ENCODE measurements around the gene DISC1.

DISC1 gene

DNA sequence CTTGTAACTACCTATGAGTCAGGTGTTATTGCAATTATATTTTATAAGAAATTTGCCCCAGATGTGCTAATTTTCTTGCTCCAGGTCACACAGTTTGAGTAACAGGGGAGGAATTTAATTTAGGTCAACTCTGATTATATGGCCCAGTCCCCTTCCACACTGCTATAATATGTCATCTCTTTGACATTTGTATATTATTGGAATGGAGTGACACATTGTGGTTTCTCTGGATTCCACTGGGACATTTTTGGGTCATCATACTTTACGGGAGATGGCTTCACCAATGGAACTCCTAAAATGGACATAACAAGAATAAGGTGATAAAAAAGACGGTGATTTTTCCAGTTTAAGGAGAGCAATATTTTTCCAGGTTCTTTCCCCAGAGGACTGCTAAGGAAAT is 191.2 kb downstream of the DISC1 start:
- Mint-ChIP-seq H3K27me3 (ENCODE audit: low read depth) (no peaks in the 10 kb centered on the region), H3K4me3 (no peak overlapping the region), H3K27ac (no peak overlapping the region), H3K4me1 (peaks cover 6% of the 10 kb centered on the region), H3K9me3 (peaks cover 5% of the 10 kb centered on the region), H3K36me3 (ENCODE audit: low read depth) (peaks cover 12% of the 10 kb centered on the region)
- TF ChIP-seq, protein P1, sequence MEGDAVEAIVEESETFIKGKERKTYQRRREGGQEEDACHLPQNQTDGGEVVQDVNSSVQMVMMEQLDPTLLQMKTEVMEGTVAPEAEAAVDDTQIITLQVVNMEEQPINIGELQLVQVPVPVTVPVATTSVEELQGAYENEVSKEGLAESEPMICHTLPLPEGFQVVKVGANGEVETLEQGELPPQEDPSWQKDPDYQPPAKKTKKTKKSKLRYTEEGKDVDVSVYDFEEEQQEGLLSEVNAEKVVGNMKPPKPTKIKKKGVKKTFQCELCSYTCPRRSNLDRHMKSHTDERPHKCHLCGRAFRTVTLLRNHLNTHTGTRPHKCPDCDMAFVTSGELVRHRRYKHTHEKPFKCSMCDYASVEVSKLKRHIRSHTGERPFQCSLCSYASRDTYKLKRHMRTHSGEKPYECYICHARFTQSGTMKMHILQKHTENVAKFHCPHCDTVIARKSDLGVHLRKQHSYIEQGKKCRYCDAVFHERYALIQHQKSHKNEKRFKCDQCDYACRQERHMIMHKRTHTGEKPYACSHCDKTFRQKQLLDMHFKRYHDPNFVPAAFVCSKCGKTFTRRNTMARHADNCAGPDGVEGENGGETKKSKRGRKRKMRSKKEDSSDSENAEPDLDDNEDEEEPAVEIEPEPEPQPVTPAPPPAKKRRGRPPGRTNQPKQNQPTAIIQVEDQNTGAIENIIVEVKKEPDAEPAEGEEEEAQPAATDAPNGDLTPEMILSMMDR (IDR thresholded peaks at IDR 0.05; ENCODE audit: unreplicated experiment in 3 of 3), result no peak

DNA sequence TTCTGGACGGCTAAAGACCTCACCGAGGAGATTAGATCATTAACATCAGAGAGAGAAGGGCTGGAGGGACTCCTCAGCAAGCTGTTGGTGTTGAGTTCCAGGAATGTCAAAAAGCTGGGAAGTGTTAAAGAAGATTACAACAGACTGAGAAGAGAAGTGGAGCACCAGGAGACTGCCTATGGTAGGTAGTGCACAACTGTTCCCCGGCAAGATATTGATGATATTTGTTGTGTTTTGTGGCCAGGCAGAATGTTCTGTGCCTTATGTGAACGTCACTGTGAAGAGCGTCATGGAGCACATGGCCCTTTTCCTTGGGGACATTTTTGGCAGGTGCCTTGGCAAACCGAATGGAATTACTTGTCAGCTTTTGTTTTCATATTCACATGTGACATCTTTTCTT is 191.7 kb downstream of the DISC1 start:
- Mint-ChIP-seq H3K36me3 (ENCODE audit: low read depth) (peaks cover 12% of the 10 kb centered on the region), H3K4me1 (peaks cover 6% of the 10 kb centered on the region), H3K27ac (no peak overlapping the region), H3K4me3 (no peak overlapping the region), H3K27me3 (ENCODE audit: low read depth) (no peaks in the 10 kb centered on the region), H3K9me3 (peaks cover 5% of the 10 kb centered on the region)
- TF ChIP-seq, protein P1 (IDR thresholded peaks at IDR 0.05; ENCODE audit: unreplicated experiment in 3 of 3), result no peak

DNA sequence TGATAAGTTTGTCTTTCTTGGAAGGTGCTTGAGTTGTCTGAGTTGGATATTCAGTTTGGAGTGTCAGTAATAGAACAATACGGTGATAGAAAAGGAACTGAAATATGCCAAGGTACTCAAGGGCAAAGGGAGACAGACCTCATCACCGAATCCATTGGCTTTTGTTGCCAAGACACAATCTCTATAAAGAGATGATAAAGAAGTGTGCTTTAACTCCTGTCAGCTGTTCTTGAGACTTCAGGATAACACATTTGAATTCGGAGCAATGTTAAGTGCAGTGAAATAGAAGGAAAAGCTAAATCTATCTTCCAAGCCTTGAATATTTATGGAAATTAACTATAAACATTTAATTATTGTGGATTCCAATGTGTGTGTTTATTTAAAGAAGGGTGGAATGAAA is 194.7 kb downstream of the DISC1 start:
- Mint-ChIP-seq H3K27ac (no peak overlapping the region), H3K4me3 (no peak overlapping the region), H3K27me3 (ENCODE audit: low read depth) (no peaks in the 10 kb centered on the region), H3K9me3 (no peaks in the 10 kb centered on the region), H3K36me3 (ENCODE audit: low read depth) (no peaks in the 10 kb centered on the region), H3K4me1 (no peaks in the 10 kb centered on the region)
- TF ChIP-seq, protein P1 (IDR thresholded peaks at IDR 0.05; ENCODE audit: unreplicated experiment in 3 of 3), result no peak

DNA sequence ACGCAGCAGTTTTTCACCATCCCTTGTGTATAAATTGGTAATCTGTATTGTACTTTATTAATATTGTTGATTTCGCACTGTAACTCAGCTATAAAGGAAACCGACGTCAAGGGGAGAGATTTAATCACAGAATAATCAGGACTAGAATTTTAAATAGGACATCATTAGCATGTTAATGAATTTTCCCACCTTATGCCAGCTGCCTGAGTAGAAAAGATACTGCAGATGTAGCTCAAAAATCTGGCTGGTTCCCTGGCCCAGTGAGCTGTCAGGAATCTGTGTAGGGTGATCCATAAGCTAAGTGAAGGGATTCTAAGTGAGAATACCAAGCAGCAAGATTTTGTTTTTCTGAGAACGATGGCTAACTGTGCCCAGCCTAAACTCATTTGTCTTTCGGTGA is 195.5 kb downstream of the DISC1 start:
- no peaks in the 10 kb centered on the region for H3K36me3 Mint-ChIP-seq (ENCODE audit: low read depth)
- TF ChIP-seq, protein P1 (IDR thresholded peaks at IDR 0.05; ENCODE audit: unreplicated experiment in 3 of 3), result no peak
- no peak overlapping the region for H3K27ac Mint-ChIP-seq
- H3K4me3 Mint-ChIP-seq, result no peak overlapping the region
- no peaks in the 10 kb centered on the region for H3K4me1 Mint-ChIP-seq
- no peaks in the 10 kb centered on the region for H3K27me3 Mint-ChIP-seq (ENCODE audit: low read depth)
- no peaks in the 10 kb centered on the region for H3K9me3 Mint-ChIP-seq

DNA sequence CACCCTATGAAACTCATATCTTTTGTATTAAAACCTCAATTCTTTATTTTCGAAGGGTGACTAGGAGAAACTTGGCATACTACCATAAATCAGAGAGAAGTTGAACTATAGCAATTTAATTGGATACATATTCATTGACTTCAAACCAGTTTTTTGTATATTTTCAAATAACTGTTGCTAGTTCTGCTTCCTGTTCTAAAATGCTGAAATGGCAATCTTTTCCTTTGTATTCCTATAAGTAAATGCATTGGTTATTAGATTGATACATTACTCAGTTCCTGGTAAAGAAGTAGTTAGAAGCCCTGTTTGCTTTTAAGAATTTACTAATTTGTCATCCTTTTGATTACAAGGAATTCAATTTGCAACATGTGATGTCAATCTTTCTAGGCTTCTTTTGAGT is 200.0 kb downstream of the DISC1 start:
- no peak overlapping the region for H3K27ac Mint-ChIP-seq
- no peak overlapping the region for H3K4me3 Mint-ChIP-seq
- no peaks in the 10 kb centered on the region for H3K36me3 Mint-ChIP-seq (ENCODE audit: low read depth)
- H3K27me3 Mint-ChIP-seq (ENCODE audit: low read depth), result no peaks in the 10 kb centered on the region
- H3K4me1 Mint-ChIP-seq, result peaks cover 12% of the 10 kb centered on the region
- TF ChIP-seq, protein P1 (IDR thresholded peaks at IDR 0.05; ENCODE audit: unreplicated experiment in 3 of 3), result no peak
- H3K9me3 Mint-ChIP-seq, result no peaks in the 10 kb centered on the region

DNA sequence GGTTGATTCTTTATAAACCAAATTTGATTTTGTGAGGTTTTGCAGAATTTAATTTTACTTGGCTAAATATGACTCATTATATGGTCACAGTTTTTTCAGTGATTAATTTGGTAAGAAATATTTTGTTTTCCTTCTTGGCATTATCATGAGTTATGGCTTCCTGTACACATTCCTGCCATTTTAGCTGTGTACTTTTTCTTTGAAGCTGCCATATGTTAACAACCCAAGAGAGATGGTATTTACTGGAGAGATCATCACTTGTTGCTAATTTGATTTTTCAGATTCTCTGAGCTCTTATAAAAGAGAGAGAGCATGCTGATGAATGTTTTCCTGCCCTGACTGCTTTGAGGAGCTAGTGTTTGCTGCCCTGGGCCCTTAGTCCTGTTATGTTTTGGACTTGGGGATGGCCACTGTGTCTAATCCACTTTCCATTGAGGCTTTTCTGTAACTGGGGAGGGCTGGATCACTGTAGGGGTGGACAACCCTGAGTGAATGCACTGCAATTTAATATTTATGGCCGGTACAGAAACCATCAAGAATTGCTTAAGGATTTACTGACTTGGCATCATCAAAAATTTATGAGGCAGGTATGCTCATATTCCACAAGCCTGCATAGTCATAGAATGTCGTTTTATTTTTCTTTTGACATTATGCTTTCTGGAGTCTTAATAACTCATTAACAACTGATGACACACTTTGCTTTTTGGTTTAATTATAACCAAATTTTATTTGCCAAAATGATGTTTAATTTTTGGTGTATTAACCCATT is 200.9 kb downstream of the DISC1 start:
- peak overlapping the region in 1 of 3 experiments; percentile 8 for H3K27ac Mint-ChIP-seq
- H3K36me3 Mint-ChIP-seq (ENCODE audit: low read depth), result no peaks in the 10 kb centered on the region
- peaks cover 12% of the 10 kb centered on the region for H3K4me1 Mint-ChIP-seq
- TF ChIP-seq, protein P1 (IDR thresholded peaks at IDR 0.05; ENCODE audit: unreplicated experiment in 3 of 3), result no peak
- no peaks in the 10 kb centered on the region for H3K9me3 Mint-ChIP-seq
- no peaks in the 10 kb centered on the region for H3K27me3 Mint-ChIP-seq (ENCODE audit: low read depth)
- no peak overlapping the region for H3K4me3 Mint-ChIP-seq

All from nephron (organoid).